WTC11 (cell line): ENCODE results near the gene PLXNA2.

ENCODE experiments used
- CBFB ChIP-seq: sonication (generic); formaldehyde crosslinking; IDR thresholded peaks from 2 replicates; pipeline ENCODE4 v1.8.1; 2022; ENCODE audit warnings: mild to moderate bottlenecking, low read depth, missing genetic modification reagents
- ETV6 ChIP-seq: sonication (generic); formaldehyde crosslinking; IDR thresholded peaks from 2 replicates; pipeline ENCODE4 v1.8.1; 2022; ENCODE audit warnings: mild to moderate bottlenecking, missing genetic modification reagents
- GABPB1 ChIP-seq: sonication (generic); formaldehyde crosslinking; IDR thresholded peaks from 2 replicates; pipeline ENCODE4 v1.8.1; 2023; ENCODE audit warnings: mild to moderate bottlenecking, missing genetic modification reagents
- JUN ChIP-seq: sonication (generic); formaldehyde crosslinking; IDR thresholded peaks from 2 replicates; pipeline ENCODE4 v1.8.0; 2023; ENCODE audit warnings: mild to moderate bottlenecking, missing genetic modification reagents
- NR1H2 ChIP-seq: sonication (generic); formaldehyde crosslinking; IDR thresholded peaks from 2 replicates; pipeline ENCODE4 v1.9.0; 2021; ENCODE audit warnings: mild to moderate bottlenecking, moderate library complexity, missing genetic modification reagents
- TEAD1 ChIP-seq: sonication (generic); formaldehyde crosslinking; IDR thresholded peaks from 2 replicates; pipeline ENCODE4 v1.8.0; 2022; ENCODE audit warnings: mild to moderate bottlenecking, missing genetic modification reagents
- TF ChIP-seq, protein P1 (sequence below): fragments of 200-600 bp; IDR thresholded peaks from 2 replicates; pipeline ENCODE4 v1.8.0; 2022; ENCODE audit warnings: antibody characterized with exemption
- TF ChIP-seq, protein P2 (sequence below): sonication (generic); formaldehyde crosslinking; conservative IDR thresholded peaks from 2 replicates; pipeline ENCODE4 v1.8.1; 2023; ENCODE audit warnings: mild to moderate bottlenecking, low read depth, missing genetic modification reagents, moderate library complexity
- TF ChIP-seq, protein P3 (sequence below): sonication (generic); formaldehyde crosslinking; IDR thresholded peaks from 2 replicates; pipeline ENCODE4 v1.8.1; 2023; ENCODE audit warnings: mild to moderate bottlenecking, missing genetic modification reagents, moderate library complexity

DNA sequence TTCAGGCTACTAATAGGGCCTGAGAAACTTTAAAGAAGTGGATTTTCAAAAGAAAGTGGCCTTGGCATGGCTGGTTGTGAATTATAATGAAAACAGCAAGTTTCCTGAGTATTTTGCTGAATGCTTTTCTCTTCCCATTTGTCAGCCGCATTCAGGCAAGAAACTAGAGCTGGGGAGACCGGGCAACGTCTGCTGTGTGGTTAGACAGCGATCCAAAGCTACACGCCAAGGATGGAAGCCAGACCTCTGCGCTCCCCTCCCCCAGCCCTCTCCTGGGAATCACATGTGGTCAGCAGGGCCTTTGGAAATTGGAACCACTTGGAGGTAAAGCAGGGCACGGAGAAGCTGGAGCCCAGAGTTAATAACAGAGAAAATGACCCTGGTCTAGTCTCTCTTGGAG, 219.2 kb downstream of the PLXNA2 start:
- TF ChIP-seq, protein P1, sequence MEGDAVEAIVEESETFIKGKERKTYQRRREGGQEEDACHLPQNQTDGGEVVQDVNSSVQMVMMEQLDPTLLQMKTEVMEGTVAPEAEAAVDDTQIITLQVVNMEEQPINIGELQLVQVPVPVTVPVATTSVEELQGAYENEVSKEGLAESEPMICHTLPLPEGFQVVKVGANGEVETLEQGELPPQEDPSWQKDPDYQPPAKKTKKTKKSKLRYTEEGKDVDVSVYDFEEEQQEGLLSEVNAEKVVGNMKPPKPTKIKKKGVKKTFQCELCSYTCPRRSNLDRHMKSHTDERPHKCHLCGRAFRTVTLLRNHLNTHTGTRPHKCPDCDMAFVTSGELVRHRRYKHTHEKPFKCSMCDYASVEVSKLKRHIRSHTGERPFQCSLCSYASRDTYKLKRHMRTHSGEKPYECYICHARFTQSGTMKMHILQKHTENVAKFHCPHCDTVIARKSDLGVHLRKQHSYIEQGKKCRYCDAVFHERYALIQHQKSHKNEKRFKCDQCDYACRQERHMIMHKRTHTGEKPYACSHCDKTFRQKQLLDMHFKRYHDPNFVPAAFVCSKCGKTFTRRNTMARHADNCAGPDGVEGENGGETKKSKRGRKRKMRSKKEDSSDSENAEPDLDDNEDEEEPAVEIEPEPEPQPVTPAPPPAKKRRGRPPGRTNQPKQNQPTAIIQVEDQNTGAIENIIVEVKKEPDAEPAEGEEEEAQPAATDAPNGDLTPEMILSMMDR: no peak
- TF ChIP-seq GABPB1 (no peak), TEAD1 (CRISPR knock-in tag) (no peak), NR1H2 (CRISPR knock-in tag) (no peak), ETV6 (CRISPR knock-in tag) (no peak), JUN (CRISPR knock-in tag) (no peak), CBFB (CRISPR knock-in tag) (no peak)
- TF ChIP-seq, protein P2, sequence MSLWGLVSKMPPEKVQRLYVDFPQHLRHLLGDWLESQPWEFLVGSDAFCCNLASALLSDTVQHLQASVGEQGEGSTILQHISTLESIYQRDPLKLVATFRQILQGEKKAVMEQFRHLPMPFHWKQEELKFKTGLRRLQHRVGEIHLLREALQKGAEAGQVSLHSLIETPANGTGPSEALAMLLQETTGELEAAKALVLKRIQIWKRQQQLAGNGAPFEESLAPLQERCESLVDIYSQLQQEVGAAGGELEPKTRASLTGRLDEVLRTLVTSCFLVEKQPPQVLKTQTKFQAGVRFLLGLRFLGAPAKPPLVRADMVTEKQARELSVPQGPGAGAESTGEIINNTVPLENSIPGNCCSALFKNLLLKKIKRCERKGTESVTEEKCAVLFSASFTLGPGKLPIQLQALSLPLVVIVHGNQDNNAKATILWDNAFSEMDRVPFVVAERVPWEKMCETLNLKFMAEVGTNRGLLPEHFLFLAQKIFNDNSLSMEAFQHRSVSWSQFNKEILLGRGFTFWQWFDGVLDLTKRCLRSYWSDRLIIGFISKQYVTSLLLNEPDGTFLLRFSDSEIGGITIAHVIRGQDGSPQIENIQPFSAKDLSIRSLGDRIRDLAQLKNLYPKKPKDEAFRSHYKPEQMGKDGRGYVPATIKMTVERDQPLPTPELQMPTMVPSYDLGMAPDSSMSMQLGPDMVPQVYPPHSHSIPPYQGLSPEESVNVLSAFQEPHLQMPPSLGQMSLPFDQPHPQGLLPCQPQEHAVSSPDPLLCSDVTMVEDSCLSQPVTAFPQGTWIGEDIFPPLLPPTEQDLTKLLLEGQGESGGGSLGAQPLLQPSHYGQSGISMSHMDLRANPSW (CRISPR knock-in tag): no peak
- TF ChIP-seq, protein P3, sequence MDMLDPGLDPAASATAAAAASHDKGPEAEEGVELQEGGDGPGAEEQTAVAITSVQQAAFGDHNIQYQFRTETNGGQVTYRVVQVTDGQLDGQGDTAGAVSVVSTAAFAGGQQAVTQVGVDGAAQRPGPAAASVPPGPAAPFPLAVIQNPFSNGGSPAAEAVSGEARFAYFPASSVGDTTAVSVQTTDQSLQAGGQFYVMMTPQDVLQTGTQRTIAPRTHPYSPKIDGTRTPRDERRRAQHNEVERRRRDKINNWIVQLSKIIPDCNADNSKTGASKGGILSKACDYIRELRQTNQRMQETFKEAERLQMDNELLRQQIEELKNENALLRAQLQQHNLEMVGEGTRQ (CRISPR knock-in tag): no peak
